Measurements from ENCODE around the gene SYNE1.

DNA sequence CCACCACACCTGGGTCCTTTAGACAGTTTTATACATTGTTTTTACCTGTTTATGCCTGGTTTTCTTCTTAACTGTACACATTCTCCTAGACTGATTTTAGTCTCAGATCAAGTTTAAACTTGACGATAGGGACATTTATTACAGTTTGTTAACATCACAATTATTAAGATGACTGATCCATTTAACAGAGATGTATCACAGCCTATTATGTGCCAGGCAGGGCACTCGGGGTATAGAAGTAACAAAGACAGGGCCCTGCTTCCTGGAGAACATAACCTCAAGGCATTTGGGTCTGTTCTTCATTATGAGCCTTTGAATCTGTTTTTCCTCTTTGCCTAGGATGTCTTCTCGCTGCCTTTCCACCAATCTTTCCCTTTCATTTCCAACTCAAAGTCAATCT is 449.2 kb downstream of the SYNE1 start:
- TF ChIP-seq YY1 (IDR thresholded peaks at IDR 0.05; ENCODE audit: insufficient read depth, insufficient read length) (no peak), ZNF274 (IDR thresholded peaks at IDR 0.05; ENCODE audit: low read depth, low read length) (no peak)
